Loucy (cell line): ENCODE results near the gene KCNMA1.
"Not testable (repeated sequence)": the region's sequence is repeated elsewhere in the genome, so short reads cannot be mapped to it uniquely, and the experiment has no call there.

ENCODE experiments used
- H2AFZ ChIP-seq: fragments of 200-600 bp; sonication (generic); 2 replicates; pipeline ENCODE4 v1.6.0; 2016; ENCODE audit warnings: antibody characterized with exemption, mild to moderate bottlenecking, low read length, moderate library complexity
- H3F3A ChIP-seq: fragments of 200-600 bp; 2 replicates; pipeline ENCODE4 v1.6.0; 2016; ENCODE audit warnings: antibody characterized with exemption, low read depth, mild to moderate bottlenecking
- H3K27me3 ChIP-seq: fragments of 200-600 bp; sonication (generic); 2 replicates; pipeline ENCODE4 v1.6.1; 2014; ENCODE audit warnings: low read length, mild to moderate bottlenecking; ENCODE audit not compliant: insufficient read depth, poor library complexity, severe bottlenecking
- H3K36me3 ChIP-seq: fragments of 200-600 bp; sonication (generic); 2 replicates; pipeline ENCODE4 v1.6.1; 2016; ENCODE audit warnings: low read length; ENCODE audit not compliant: insufficient read depth
- H3K4me1 ChIP-seq: fragments of 200-600 bp; sonication (generic); 2 replicates; pipeline ENCODE4 v1.5.1; 2014; ENCODE audit warnings: low read length, mild to moderate bottlenecking; ENCODE audit not compliant: insufficient read depth, poor library complexity, severe bottlenecking
- H3K4me2 ChIP-seq: fragments of 200-600 bp; sonication (generic); 2 replicates; pipeline ENCODE4 v1.6.0; 2014; ENCODE audit warnings: antibody characterized with exemption, low read length, low read depth, mild to moderate bottlenecking; ENCODE audit not compliant: poor library complexity, severe bottlenecking
- H3K4me3 ChIP-seq: fragments of 200-600 bp; sonication (generic); 2 replicates; pipeline ENCODE4 v1.5.1; 2014; ENCODE audit warnings: low read length, mild to moderate bottlenecking, mixed read lengths; ENCODE audit not compliant: poor library complexity, severe bottlenecking
- H3K79me2 ChIP-seq: fragments of 200-600 bp; sonication (generic); 2 replicates; pipeline ENCODE4 v1.6.1; 2014; ENCODE audit warnings: low read length; ENCODE audit not compliant: insufficient read depth
- H3K9ac ChIP-seq: fragments of 200-600 bp; sonication (generic); 2 replicates; pipeline ENCODE4 v1.6.0; 2014; ENCODE audit warnings: mild to moderate bottlenecking, low read depth, low read length, moderate library complexity; ENCODE audit not compliant: poor library complexity, severe bottlenecking
- H3K9me2 ChIP-seq: fragments of 200-600 bp; sonication (generic); replicated peaks from 2 replicates; pipeline ENCODE4 v1.6.1; 2016; ENCODE audit warnings: low read depth, low read length, mixed read lengths
- H3K9me3 ChIP-seq: fragments of 200-600 bp; sonication (generic); 2 replicates; pipeline ENCODE4 v1.6.1; 2014; ENCODE audit warnings: mild to moderate bottlenecking, antibody characterized with exemption, low read length, low read depth; ENCODE audit not compliant: insufficient read depth
- H4K20me1 ChIP-seq: fragments of 200-600 bp; sonication (generic); 2 replicates; pipeline ENCODE4 v1.6.0; 2014; ENCODE audit warnings: antibody characterized with exemption, low read length, mild to moderate bottlenecking; ENCODE audit not compliant: insufficient read depth, poor library complexity, severe bottlenecking
- CTCF ChIP-seq: fragments of 200-600 bp; sonication (generic); conservative IDR thresholded peaks from 2 replicates; pipeline ENCODE4 v1.5.1; 2014; ENCODE audit warnings: mild to moderate bottlenecking, antibody characterized with exemption, low read length
- EZH2phosphoT487 ChIP-seq: fragments of 200-600 bp; IDR thresholded peaks from 2 replicates; pipeline ENCODE4 v1.6.1; 2018; ENCODE audit warnings: antibody characterized with exemption, mild to moderate bottlenecking, moderate library complexity, borderline replicate concordance

The KCNMA1 gene

GRCh38 chr10:77576007-77576367 lies 61.6 kb downstream of the KCNMA1 start:
- no peak overlapping the region for H2AFZ ChIP-seq
- H3K36me3 ChIP-seq, result no peaks in the 10 kb centered on the region
- H3K9me2 ChIP-seq, result no peaks in the 10 kb centered on the region
- H3F3A ChIP-seq, result no peaks in the 10 kb centered on the region
- no peaks in the 10 kb centered on the region for H4K20me1 ChIP-seq
- H3K79me2 ChIP-seq, result no peaks in the 10 kb centered on the region
- TF ChIP-seq CTCF (no peak), EZH2phosphoT487 (no peak)
- no peaks in the 10 kb centered on the region for H3K4me1 ChIP-seq
- H3K9me3 ChIP-seq, result no peaks in the 10 kb centered on the region
- H3K4me2 ChIP-seq, result no peak overlapping the region
- no peaks in the 10 kb centered on the region for H3K27me3 ChIP-seq
- no peak overlapping the region for H3K9ac ChIP-seq
- no peak overlapping the region for H3K4me3 ChIP-seq

- Histone ChIP-seq H3K9me3 (no peaks in the 10 kb centered on the region), H3K9me2 (no peaks in the 10 kb centered on the region), H3K79me2 (no peaks in the 10 kb centered on the region), H3K9ac (no peak overlapping the region), H2AFZ (no peak overlapping the region), H3K36me3 (no peaks in the 10 kb centered on the region), H3K4me2 (no peak overlapping the region), H3K4me3 (no peak overlapping the region), H3F3A (no peaks in the 10 kb centered on the region), H4K20me1 (no peaks in the 10 kb centered on the region), H3K27me3 (no peaks in the 10 kb centered on the region), H3K4me1 (no peaks in the 10 kb centered on the region)
- TF ChIP-seq EZH2phosphoT487 (no peak), CTCF (no peak)
These were observed 62.2 kb downstream of the KCNMA1 start for GRCh38 chr10:77575271-77576006.

GRCh38 chr10:77574438-77574837 lies 63.2 kb downstream of the KCNMA1 start:
- H3K4me1 ChIP-seq, result no peaks in the 10 kb centered on the region
- H3K79me2 ChIP-seq, result no peaks in the 10 kb centered on the region
- no peaks in the 10 kb centered on the region for H3F3A ChIP-seq
- no peaks in the 10 kb centered on the region for H3K27me3 ChIP-seq
- no peak overlapping the region for H3K4me3 ChIP-seq
- TF ChIP-seq EZH2phosphoT487 (no peak), CTCF (0 out of 2 replicates have a peak, but pooled peaks have one; percentile 19)
- no peaks in the 10 kb centered on the region for H4K20me1 ChIP-seq
- H2AFZ ChIP-seq, result no peak overlapping the region
- no peaks in the 10 kb centered on the region for H3K9me3 ChIP-seq
- H3K9me2 ChIP-seq, result no peaks in the 10 kb centered on the region
- no peak overlapping the region for H3K9ac ChIP-seq
- H3K36me3 ChIP-seq, result no peaks in the 10 kb centered on the region
- H3K4me2 ChIP-seq, result no peak overlapping the region

DNA sequence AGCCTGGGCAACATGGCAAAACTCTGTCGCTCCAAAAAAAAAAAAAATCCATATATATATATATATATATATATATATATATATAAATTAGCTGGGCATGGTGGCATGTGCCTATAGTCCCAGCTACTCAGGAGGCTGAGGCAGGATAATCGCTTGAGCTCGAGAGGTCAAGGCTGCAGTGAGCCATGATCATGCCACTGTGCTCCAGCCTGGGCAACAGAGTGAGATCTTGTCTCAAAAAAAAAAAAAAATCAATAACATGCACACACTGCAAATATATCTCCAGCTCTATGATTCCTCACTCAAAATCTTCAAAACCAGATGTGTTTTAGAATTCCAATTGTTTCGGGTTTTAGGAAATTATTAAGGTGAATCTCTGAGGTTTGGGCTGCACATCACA lies 65.1 kb downstream of the KCNMA1 start:
- not testable (repeated sequence) for H3K27me3 ChIP-seq, H3K4me3 ChIP-seq, H3K36me3 ChIP-seq, H3F3A ChIP-seq, H2AFZ ChIP-seq, H3K9ac ChIP-seq, H4K20me1 ChIP-seq, H3K4me2 ChIP-seq, H3K9me3 ChIP-seq, H3K4me1 ChIP-seq, H3K9me2 ChIP-seq, H3K79me2 ChIP-seq
